Measurements from ENCODE around the gene ATP1A2.

ATP1A2 gene

DNA sequence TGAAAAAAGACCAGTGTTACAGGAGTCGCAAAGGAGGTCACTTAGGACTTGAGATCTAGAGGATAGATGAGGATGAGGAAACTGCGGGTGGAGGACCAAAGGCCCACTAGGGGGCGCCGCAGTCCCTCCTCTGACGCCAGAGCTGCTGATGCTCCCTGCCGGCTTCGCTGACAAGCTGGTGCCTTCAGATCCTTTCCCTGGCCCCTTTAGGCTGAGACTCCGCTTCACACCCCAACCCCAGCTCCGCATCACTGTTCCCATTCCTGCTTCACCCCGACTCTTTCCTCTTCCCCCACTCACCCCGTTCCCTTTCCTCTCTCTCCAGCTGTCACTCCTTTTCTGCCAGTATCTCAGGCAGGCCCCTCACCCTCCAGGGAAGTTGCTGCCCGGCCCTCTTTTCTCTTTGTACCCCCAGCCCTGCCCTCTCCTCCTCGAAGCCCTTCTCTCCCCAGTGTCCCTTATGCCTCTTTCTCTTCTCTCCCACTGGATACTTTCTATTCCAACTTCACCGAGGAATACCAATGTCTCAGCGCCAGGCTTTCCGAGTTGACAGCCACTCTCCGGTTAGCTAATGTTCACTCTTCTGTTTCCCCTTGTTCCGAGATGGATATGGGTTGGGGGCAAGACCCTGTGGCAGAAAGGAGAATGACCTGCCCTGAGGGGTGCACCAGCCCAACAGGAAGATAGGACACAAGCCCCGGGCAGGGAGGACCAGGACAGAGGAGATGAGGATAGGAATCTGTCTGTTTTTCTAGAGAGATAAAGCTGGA is 29.7 kb upstream of the ATP1A2 start:
- peak; percentile 93 for DNase-seq (ENCODE audit: low spot score)

DNA sequence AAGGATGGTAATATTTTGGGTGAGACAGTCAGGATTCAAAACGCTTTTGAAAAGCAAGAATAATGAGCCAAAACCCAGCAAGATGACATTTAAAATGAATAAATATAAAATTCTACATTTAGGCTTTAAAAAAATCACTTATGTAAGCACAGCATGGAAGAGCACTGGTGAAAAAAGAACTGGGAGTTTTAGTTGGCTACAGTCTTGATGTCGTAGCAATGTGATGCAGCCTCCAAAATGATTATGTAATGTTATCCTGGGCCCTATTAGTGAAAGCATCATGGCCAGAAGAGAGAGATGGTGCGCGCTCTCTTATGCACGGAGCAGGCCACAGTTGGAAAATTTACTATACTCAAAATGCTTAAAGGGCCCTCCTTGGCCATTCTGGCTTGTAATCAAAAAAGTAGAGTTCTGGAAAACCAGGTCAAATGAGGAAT is 29.1 kb upstream of the ATP1A2 start:
- DNase-seq (ENCODE audit: low spot score), result peak; percentile 91

DNA sequence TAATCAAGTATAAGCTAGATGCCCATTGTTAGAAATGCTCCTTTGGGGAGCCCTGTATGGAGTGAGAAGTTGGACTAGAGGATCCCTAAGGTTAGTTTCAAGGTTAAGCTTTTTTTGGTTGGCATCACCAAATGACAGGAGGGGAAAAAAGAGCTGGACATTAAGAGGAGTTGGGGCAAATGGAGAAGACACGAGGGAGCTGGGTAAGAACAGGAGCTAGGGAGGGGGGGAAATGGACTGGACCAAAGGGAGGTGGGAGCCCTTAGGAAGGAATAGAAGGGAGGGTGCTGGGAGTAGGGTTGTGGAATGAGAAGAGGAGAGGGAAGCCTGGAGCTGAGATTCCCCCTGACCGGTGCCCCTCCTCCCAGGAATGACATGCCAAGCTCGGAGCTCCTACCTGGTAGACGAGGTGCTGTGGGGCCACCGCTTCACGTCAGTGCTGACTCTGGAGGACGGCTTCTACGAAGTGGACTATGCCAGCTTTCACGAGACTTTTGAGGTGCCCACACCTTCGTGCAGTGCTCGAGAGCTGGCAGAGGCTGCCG is 28.4 kb upstream of the ATP1A2 start:
- peak; percentile 41 for DNase-seq (ENCODE audit: low spot score)

DNA sequence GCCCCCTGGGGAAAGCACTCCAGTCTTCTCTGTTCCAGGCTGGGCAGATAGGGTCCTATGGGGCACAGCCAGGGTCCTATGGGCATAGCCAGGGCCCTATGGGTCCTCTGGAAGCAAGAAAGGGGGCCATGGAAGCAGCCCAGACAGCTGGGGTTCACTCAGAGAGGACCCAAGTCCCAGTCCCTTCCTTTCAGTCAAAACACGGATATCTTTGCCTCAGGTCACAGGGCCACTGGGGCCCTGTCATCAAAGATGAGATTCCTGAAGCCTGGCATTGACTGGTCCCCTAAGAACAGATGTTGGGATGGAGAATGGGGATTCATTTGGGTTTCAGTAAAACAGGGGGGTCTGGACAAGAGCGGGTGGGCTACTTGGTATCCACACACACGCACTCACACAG is 25.7 kb upstream of the ATP1A2 start:
- DNase-seq (ENCODE audit: low spot score), result no peak

DNA sequence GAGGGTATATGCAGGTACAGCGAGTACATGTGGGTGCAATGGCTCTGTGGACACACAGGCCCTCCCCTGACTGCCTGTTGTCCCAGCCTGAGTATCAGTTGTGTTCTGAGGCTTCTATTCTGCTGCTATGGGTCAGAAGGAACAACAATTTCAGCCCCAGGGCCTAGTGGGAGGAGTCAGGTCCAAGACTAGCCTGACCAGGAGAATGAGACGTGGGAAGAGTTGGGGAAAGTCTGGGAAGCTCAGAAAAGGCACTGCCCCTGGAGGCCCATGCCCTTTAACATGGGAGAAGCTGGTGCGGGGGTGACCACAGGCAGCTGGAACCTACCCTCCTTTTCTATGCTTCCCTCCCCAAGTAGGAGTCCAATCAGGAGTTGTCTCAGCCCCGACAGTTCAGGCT is 24.8 kb upstream of the ATP1A2 start:
- no peak for DNase-seq (ENCODE audit: low spot score)

DNA sequence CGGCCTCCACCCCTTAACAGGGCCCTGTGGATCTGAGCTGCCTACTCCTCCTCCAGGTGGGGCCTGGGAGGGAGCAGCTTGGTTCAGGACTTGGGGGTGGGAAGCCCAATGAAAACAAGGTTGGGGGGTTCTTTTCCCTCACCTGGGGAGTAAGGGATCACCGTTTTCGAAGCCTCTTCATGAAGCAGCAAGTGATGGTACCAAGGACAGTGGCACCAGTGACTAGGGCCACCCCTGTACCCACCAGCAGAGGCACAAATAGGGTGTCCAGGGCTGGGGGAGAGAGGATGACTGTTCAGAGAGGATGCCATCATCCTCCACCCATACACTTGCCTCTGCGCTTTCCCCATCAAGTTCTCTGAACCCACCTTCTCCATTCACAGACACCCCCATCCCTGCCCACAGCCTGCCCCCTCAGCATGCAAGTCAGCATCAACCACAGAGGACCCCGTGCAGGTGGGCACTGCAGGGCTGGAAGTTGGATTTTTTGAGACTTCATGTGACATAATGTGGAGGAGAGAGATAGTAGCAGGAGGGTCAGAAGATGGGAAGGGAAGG is 23.8 kb upstream of the ATP1A2 start:
- no peak for DNase-seq (ENCODE audit: low spot score)

DNA sequence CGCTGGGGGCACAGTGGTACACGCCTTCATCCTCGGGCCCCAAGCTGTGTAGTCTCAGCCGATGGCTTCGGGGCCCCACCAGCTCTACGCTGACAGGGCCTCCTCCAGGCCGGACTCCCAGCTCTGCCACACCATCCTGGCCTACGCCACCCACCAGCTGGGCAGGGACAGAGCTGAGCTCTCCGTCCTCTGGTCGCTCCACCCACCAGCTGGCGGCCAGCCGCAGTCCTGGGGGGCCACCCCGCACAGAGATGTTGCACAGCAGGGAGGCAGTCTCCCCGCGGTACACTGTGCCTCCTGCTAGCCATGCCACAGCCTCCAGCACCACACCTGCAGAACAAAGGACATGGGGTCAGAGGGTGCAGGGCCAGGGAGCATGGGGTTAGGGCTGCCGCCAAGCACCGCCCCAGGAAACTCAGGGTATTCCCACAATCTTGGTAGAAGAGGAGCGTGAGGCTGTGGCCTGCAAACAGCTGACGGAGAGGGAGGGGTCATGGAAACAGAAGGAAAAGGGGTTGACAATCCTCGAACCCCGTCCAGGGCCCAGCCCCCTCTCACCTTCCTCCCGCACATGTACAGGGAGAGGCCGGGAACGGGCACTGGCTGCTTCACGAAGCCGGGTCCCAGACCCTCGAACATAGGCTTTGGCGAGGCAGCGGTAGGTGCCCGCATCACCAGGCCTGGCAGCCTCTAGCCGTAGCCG is 23.0 kb upstream of the ATP1A2 start:
- DNase-seq (ENCODE audit: low spot score), result no peak

DNA sequence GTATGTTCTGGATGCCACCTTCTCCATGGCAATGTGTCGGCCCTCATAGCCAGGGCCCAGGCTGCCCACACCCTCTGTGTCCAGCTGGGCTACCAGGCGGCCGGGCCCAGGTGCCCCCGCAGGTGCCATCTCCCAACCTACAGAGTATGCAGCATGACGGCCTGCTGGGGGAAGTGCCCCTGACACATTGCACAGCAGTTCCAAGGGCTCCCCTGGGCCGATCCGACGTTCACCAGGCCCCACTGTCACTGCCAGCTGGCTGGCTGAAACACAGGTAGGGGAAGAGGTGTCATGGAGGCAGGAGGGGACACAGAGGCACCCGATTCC is 22.5 kb upstream of the ATP1A2 start:
- DNase-seq (ENCODE audit: low spot score), result peak; percentile 26

DNA sequence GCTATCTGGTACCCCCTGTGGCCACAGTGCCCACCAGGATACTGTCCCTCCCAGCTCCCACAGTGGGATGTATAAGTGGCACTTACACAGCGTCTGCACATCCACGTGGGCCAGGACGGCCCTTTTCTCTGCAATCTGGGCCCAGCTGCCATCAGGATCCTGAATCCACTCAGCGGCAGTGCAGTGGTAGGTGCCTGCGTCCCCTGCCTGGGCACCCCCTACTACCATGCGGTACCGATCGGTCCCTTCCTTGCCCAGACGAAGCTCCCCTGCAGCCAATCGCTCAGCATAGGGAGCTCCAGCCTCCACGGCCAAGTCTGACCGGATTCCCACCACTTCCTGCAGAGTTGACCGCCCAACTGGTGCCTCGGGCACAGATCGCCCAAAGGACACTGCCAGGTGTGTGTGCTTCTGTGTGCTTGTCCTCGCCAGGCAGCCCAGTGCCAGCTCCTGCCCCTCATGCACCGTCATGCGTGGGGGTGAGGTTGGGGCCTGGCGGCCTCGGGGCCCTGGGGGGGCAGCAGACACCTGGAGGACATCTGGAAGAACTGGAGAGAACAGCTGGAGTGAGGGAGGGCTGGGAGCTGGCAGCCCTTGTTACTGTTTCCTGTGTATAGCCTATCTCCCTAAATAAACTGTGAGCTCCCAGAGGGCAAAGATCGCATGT is 21.8 kb upstream of the ATP1A2 start:
- DNase-seq (ENCODE audit: low spot score), result peak; percentile 48

DNA sequence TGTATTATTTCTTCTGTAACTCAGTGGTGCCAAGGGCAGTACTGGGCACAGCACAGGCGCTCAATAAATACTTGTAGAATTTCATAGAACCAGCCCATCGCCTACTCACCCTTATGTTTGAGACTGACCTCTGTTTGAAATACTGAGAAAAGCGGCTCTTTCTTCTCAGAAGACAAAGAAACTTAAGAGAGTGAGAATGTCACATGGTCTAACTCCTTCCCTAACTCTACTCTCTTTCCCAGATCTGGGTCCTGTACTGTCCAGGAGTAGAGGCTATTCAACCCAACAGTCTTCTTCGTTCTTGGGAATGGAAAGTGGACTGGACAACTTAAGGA is 21.3 kb upstream of the ATP1A2 start:
- no peak for DNase-seq (ENCODE audit: low spot score)

DNA sequence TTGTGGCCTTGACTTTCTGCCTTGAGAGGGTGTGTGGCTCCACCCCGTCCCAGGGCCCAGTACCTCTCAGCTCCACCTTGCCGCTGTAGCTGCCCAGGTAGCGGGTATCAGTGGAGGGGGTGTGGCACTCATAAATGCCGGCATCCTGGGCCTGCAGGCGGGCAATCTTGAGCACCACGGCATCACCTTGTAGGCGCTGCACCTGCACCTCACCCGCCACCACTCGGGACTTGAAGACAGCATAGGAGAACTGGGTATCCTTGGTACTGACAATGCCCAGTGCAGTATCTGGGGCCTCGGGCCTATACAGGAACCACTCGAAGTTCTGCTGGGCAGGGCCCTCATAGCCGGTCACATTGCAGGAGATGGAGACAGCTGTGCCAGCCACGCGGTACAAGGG is 20.8 kb upstream of the ATP1A2 start:
- DNase-seq (ENCODE audit: low spot score), result no peak

DNA sequence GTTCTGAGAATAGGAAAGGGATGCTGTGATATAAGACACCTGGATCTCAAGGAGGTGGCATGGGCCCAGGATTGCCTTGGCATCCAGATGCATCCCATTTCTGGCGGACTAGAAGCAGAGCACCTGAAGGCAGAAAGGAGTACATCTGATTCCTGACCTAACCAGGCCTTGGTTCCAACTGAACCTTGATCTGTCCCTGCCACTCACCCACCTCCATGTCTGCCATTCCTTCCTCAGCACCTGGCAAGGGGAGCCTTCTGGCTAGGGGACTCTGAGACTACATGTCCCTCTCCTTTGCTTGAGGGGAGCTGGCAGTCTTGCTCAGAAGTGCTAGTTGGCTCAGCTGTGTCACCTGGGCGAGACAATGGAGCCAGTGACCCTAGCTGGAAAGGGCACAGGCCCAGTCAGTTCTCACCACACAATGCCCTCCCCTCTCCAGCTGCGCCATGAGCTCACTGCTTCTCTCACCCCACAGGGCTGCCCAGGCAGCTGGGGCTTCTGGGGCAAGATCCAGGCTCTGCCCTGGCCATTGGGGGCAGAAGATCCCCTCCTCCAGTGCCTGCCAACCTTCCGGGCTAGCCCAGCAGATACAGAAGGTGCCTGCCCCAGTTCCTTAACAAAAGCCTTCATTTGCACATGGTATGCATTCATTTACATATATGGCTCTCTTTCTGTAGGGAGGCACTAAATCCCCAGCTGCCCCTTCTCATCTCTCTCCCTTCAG is 20.0 kb upstream of the ATP1A2 start:
- no peak for DNase-seq (ENCODE audit: low spot score)

DNA sequence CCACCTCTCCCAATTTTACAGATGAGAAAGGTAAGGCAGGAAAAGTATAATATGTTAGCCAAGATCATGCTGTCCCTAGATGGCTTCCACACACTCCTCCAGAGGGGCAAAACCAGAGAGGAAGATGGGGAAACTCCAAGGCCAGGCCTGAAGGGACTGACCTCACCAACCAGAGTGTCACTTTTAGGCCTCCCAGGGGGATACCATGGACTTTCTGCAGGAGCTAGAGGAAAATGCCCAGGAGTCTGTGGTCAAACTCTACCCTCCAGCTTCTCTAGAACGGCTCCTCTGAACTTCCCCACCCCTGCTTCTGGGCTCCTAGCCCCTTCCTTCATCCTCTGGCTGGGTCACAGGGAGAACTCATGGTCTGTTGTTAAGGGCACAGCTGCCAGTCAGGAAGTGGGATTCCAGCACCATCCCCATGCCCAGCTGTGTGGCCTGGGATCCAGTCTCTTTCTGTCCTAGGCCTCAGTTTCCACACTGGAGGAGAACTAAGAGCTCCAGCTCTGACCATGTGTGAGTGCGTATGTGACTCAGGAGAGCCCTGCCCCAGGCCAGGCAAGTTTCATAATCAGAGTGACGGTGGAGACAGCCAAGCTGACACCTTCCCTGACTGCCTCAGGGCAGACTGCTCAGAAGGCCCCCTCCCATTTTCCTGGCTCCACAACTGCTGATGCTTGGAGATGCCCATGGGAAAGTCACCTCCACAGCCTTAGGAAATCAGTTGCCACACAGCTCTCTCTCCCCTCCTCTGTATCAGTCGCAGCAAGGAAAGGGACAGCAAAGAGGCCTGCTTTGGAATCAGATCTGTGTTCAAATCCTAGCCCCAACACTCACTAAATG is 19.1 kb upstream of the ATP1A2 start:
- DNase-seq (ENCODE audit: low spot score), result no peak

DNA sequence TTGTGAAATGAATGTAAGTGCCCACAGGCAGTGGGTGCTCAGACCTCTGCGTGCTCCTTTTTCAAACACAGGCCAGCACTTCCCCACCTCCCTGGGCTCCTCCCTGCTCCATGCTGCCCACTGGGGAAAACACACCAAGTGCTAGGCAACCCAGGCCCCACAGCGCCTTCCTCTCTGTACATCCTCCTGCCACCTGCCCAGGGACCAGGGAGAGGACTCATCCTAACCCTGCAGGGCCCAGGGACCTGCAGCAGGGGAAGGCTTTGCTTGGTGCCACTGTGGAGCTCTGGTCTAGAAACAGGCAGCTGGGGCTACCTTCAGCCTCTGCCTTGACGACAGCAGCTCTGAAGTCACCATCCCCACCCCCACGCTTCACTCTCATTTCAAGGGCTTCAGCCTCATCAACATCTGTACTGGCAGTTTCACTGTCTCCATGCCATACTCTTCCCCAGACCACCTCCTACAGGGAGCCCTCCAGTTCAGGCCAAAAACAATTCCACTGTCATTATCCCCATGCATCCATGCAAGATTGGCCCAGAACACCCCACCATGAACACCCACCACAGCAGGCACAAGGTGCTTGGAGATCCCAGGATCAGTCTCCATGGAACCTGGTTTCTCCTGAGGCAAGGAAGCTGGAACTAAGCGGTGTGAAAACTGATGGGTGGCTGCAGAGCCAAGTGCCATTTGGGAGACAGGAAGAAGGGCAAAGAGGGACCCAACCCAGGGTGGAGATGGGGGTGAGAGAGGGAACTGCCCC is 18.2 kb upstream of the ATP1A2 start:
- no peak for DNase-seq (ENCODE audit: low spot score)

DNA sequence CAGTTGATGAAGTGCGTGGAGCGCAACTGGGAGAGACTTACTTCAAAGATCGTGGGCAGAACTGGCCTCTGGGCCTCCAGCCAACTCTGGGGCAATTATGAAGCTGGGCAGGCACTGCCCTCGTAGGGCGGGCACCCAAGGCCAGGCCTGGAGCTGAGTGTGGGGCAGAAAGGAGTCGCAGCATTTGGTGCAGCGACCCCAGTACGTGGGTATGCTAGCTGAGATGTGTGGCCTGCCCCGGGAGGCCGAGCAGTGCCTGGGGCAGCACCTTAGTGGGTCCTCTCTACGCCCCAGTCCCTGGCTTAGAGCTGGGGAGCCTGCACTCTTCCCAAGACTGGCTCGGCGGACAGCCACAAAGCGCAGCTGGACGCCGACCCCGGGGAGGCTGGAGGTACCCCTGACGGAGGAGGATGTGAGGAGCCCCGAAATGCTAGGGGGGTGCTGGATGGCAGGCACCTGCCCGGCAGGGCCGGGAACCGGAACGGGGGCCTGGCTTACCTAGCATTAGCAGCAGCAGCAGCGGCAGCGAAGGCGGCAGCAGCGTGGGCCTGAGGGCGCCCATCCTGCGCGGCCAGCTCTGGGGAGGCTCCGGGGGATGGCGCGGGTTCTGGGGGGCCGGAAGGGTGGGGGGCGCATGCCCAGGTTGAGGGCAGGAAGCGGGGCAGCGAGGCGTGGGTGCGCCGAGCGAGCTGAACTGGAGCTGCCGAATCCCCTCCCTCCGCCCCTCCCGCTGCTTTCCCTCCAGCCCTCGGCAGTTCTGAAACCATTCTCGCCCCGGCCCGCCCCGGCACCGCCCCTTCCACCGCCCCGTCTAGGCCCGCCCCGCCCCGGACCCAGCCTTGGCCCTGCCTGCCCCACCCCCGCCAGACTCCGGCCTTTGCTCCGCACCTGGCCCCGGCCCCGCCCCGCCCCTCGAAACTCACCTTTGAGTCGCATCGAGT is 17.4 kb upstream of the ATP1A2 start, which contains the start of gene IGSF8:
IGSF8 (minus strand) TSS at position 709 of the 941 bp plus-strand sequence; CDS start at position 562, 147 bp downstream.
- peak; percentile 32 for DNase-seq (ENCODE audit: low spot score)

DNA sequence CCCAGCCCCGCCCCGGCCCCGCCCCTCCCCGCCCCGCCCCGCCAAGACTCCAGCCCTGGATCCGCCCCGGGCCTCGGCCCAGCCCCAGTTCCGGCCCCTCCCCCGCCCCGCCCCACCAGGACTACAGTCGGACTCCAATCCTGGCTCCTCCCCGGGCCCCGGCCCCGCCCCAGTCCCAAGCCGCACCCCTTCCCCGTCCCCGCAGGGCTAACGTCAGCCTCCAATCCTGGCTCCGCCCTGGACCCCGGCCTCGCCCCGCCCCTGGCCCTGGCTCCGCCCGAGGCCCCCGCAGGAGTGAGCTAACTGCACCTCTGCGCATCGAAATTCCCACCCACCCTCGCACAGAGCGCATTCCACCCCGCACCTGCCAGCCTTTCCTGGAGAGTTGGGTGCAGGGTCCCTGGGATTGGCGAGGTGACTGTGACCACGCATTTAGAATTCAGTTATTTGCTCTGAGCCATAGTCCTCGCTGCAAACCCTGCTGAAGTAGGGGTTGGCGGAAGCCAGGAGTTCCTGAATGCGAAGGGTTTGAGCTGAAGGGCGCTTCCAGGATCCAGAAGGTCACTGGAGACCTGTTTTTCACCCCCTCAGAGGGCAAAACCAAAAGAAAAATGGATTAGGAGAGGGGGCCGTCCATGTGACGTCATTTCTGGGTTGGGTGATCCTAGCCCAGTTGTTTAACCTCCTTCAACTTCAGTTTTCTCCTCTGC is 16.6 kb upstream of the ATP1A2 start:
- peak; percentile 98 for DNase-seq (ENCODE audit: low spot score)

DNA sequence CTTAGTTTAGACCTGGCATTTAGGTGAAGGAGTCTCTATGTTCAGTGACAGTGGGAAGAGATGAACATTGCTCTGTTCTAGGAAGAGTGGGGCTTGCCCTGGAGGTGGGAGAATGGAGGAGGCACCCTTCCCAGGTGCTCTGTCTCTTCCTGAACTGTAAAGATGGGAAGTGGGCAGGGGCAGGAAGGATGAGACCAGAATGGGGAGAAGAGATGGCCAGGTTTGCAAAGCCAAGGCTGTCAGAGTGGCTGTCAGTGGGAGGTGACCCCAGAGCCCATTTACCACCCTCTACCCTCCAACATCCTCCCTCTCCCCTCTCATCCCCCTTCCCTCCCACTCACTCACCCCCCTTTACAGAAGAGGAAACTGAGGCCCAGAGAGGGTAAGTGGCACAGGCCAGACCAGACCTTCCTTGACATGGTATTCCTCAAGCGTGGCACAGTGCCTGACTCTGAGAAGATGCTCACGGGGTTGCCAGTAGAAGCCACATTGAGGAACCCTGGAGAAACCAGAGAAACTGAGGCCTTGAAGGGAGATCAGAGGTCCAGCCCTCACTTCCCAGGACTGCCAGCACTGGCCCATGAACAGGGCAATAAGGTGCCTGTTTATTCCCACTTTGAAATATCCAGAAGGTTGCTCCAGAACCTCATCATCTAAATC is 15.7 kb upstream of the ATP1A2 start:
- DNase-seq (ENCODE audit: low spot score), result no peak

All from cerebellar cortex (tissue), 1 donor.